Stimulated activated CD4-positive, alpha-beta T cell treated with anti-CD3 and anti-CD28 coated beads, Interleukin-4, amount 100 ng/mL, for 1 hour (primary cell): Measurements from ENCODE around the gene FAM13B.
"Not testable (repeated sequence)": the region's sequence is repeated elsewhere in the genome, so short reads cannot be mapped to it uniquely, and the experiment has no call there.

ENCODE experiments used
- DNase-seq: peaks from one replicate; pipeline ENCODE4 v3.0.0-alpha.2; 2020

FAM13B gene

GRCh38 chr5:138033907-138034306 lies 1.0 kb upstream of the FAM13B start:
- no peak for DNase-seq

- DNase-seq = no peak
These were observed 518 bp upstream of the FAM13B start for GRCh38 chr5:138033386-138033808.

- DNase-seq = no peak
These were observed 779 bp downstream of the FAM13B start for GRCh38 chr5:138032028-138032571.

- DNase-seq = no peak
These were observed 2.9 kb downstream of the FAM13B start for GRCh38 chr5:138029944-138030343.

- DNase-seq = no peak
These were observed 3.4 kb downstream of the FAM13B start for GRCh38 chr5:138029501-138029900.

- no peak for DNase-seq
These were observed 3.9 kb downstream of the FAM13B start for GRCh38 chr5:138028971-138029365.

- DNase-seq = not testable (repeated sequence)
These were observed 4.5 kb downstream of the FAM13B start for GRCh38 chr5:138028262-138028970.

GRCh38 chr5:138026793-138027192 lies 6.1 kb downstream of the FAM13B start:
- DNase-seq = not testable (repeated sequence)

- DNase-seq = no peak
These were observed 7.6 kb downstream of the FAM13B start for GRCh38 chr5:138025285-138025684.

- DNase-seq = no peak
These were observed 8.8 kb downstream of the FAM13B start for GRCh38 chr5:138024117-138024516.

- DNase-seq = no peak
These were observed 10.0 kb downstream of the FAM13B start for GRCh38 chr5:138022912-138023311.

- DNase-seq = no peak
These were observed 11.1 kb downstream of the FAM13B start for GRCh38 chr5:138021771-138022170.

GRCh38 chr5:138018849-138019248 lies 14.0 kb downstream of the FAM13B start:
- DNase-seq = no peak

GRCh38 chr5:138015916-138016315 lies 17.0 kb downstream of the FAM13B start:
- no peak for DNase-seq

- no peak for DNase-seq
These were observed 20.9 kb downstream of the FAM13B start for GRCh38 chr5:138011991-138012390.

- DNase-seq = no peak
These were observed 32.7 kb downstream of the FAM13B start for GRCh38 chr5:138000102-138000723.

GRCh38 chr5:137997726-137998213 lies 35.1 kb downstream of the FAM13B start:
- no peak for DNase-seq

GRCh38 chr5:137995749-137996128 lies 37.1 kb downstream of the FAM13B start:
- DNase-seq = no peak

- no peak for DNase-seq
These were observed 37.7 kb downstream of the FAM13B start for GRCh38 chr5:137995077-137995748.

- DNase-seq = no peak
These were observed 38.3 kb downstream of the FAM13B start for GRCh38 chr5:137994556-137994955.

- DNase-seq = no peak
These were observed 43.5 kb downstream of the FAM13B start for GRCh38 chr5:137989419-137989818.

- no peak for DNase-seq
These were observed 57.7 kb downstream of the FAM13B start for GRCh38 chr5:137975208-137975607.

GRCh38 chr5:137970384-137970783 lies 62.5 kb downstream of the FAM13B start:
- not testable (repeated sequence) for DNase-seq

GRCh38 chr5:137960819-137961218 lies 72.1 kb downstream of the FAM13B start:
- no peak for DNase-seq
